WERI-Rb-1 (cell line): ENCODE results near the gene GAPDHS.
A peak's percentile ranks its signal among the peaks of the same experiment; 100 is the strongest.

Experiments used
- DNase-seq: peaks from one replicate; pipeline ENCODE4 v3.0.0-alpha.2; 2020
- H3K27ac ChIP-seq: fragments of 250-450 bp; sonication (Bioruptor Pico); 2 replicates; pipeline ENCODE4 v1.5.1; 2020; ENCODE audit warnings: mild to moderate bottlenecking, moderate library complexity
- H3K27me3 ChIP-seq: fragments of 250-450 bp; sonication (Bioruptor Pico); 2 replicates; pipeline ENCODE4 v1.5.1; 2021; ENCODE audit warnings: mild to moderate bottlenecking, low read depth, moderate library complexity; ENCODE audit not compliant: insufficient read depth, severe bottlenecking
- H3K36me3 ChIP-seq: fragments of 250-450 bp; sonication (Bioruptor Pico); 2 replicates; pipeline ENCODE4 v1.5.1; 2020; ENCODE audit warnings: mild to moderate bottlenecking, moderate library complexity
- H3K4me3 ChIP-seq: 2 replicates; pipeline ENCODE4 v1.5.1; 2011; ENCODE audit warnings: low read depth, mild to moderate bottlenecking, control low read depth, low read length
- H3K9me3 ChIP-seq: fragments of 250-450 bp; sonication (Bioruptor Pico); 2 replicates; pipeline ENCODE4 v1.5.1; 2021; ENCODE audit warnings: mild to moderate bottlenecking, moderate library complexity; ENCODE audit not compliant: severe bottlenecking
- CTCF ChIP-seq: IDR thresholded peaks from 2 replicates; pipeline ENCODE4 v1.5.1; 2011; ENCODE audit warnings: low read depth, mild to moderate bottlenecking, control low read depth, inconsistent platforms, low read length

Gene GAPDHS

GRCh38 chr19:35490364-35490763, 42.9 kb upstream of the GAPDHS start, which contains the start of gene KRTDAP:
Gene KRTDAP, minus strand, starts transcription at chr19:35490464. Its CDS starts 22 bp downstream, at chr19:35490442.
- no peak for DNase-seq
- Histone ChIP-seq H3K9me3 (no peaks in the 10 kb centered on the region), H3K27ac (no peak within 1 kb of the TSS), H3K4me3 (no peak within 1 kb of the TSS), H3K36me3 (no peaks in the 10 kb centered on the region), H3K27me3 (no peaks in the 10 kb centered on the region)
- no peak for TF ChIP-seq CTCF

- DNase-seq, result no peak
- H3K27ac ChIP-seq, result no peak overlapping the region
- no peak for TF ChIP-seq CTCF
- H3K36me3 ChIP-seq, result no peaks in the 10 kb centered on the region
- H3K9me3 ChIP-seq, result no peaks in the 10 kb centered on the region
- no peak overlapping the region for H3K4me3 ChIP-seq
- no peaks in the 10 kb centered on the region for H3K27me3 ChIP-seq
Observed at GRCh38 chr19:35491836-35492360, 41.4 kb upstream of the GAPDHS start.

- H3K36me3 ChIP-seq, result no peaks in the 10 kb centered on the region
- H3K27me3 ChIP-seq, result no peaks in the 10 kb centered on the region
- no peak for TF ChIP-seq CTCF
- no peaks in the 10 kb centered on the region for H3K9me3 ChIP-seq
- H3K4me3 ChIP-seq, result no peak overlapping the region
- DNase-seq, result no peak
- no peak overlapping the region for H3K27ac ChIP-seq
Observed at GRCh38 chr19:35493971-35494370, 39.3 kb upstream of the GAPDHS start.

- H3K4me3 ChIP-seq, result peak overlapping the region; percentile 25
- H3K27ac ChIP-seq, result 0 out of 2 replicates have a peak overlapping the region, but pooled peaks have one; percentile 18
- peak; percentile 75 for DNase-seq
- TF ChIP-seq CTCF, result peak; percentile 95
- H3K27me3 ChIP-seq, result no peaks in the 10 kb centered on the region
- no peaks in the 10 kb centered on the region for H3K36me3 ChIP-seq
- H3K9me3 ChIP-seq, result no peaks in the 10 kb centered on the region
Observed at GRCh38 chr19:35495107-35496064, 37.9 kb upstream of the GAPDHS start.

- Histone ChIP-seq H3K4me3 (no peak overlapping the region), H3K9me3 (no peaks in the 10 kb centered on the region), H3K36me3 (no peaks in the 10 kb centered on the region), H3K27ac (no peak overlapping the region), H3K27me3 (no peaks in the 10 kb centered on the region)
- TF ChIP-seq CTCF, result no peak
- DNase-seq, result no peak
Observed at GRCh38 chr19:35497406-35497805, 35.9 kb upstream of the GAPDHS start.
